Activated naive CD4-positive, alpha-beta T cell treated with anti-CD3 and anti-CD28 coated beads, Interleukin-2, amount 50 U/mL, for 16 hours (primary cell): ENCODE measurements around the gene GP9.
"Not testable (repeated sequence)": the region's sequence is repeated elsewhere in the genome, so short reads cannot be mapped to it uniquely, and the experiment has no call there.

Experiments
- DNase-seq: peaks from one replicate; pipeline ENCODE4 v3.0.0-alpha.2; 2020

Gene GP9

GRCh38 chr3:129052675-129053074, 7.9 kb upstream of the GP9 start:
- DNase-seq: no peak

- DNase-seq: no peak
Measured at GRCh38 chr3:129054605-129055104, 5.9 kb upstream of the GP9 start.

- no peak for DNase-seq
Measured at GRCh38 chr3:129056451-129057173, 4.0 kb upstream of the GP9 start.

- DNase-seq: no peak
Measured at GRCh38 chr3:129057249-129057648, 3.3 kb upstream of the GP9 start.

GRCh38 chr3:129058441-129059200, 2.0 kb upstream of the GP9 start:
- no peak for DNase-seq

GRCh38 chr3:129059311-129059958, 1.1 kb upstream of the GP9 start:
- no peak for DNase-seq

GRCh38 chr3:129061023-129061887, 676 bp downstream of the GP9 start:
- no peak for DNase-seq

GRCh38 chr3:129061888-129062834, 1.6 kb downstream of the GP9 start:
- no peak for DNase-seq

- no peak for DNase-seq
Measured at GRCh38 chr3:129063091-129063640, 2.6 kb downstream of the GP9 start.

- no peak for DNase-seq
Measured at GRCh38 chr3:129063841-129064482, 3.4 kb downstream of the GP9 start.

GRCh38 chr3:129065016-129065719, 4.6 kb downstream of the GP9 start:
- no peak for DNase-seq

GRCh38 chr3:129065720-129066073, 5.1 kb downstream of the GP9 start:
- no peak for DNase-seq

- peak; percentile 23 for DNase-seq
Measured at GRCh38 chr3:129067719-129068118, 7.1 kb downstream of the GP9 start.

- peak; percentile 19 for DNase-seq
Measured at GRCh38 chr3:129068291-129068886, 7.8 kb downstream of the GP9 start.

GRCh38 chr3:129069313-129070085, 8.9 kb downstream of the GP9 start:
- DNase-seq: not testable (repeated sequence)

GRCh38 chr3:129070086-129070885, 9.7 kb downstream of the GP9 start:
- DNase-seq: no peak

- DNase-seq: no peak
Measured at GRCh38 chr3:129077222-129077621, 16.6 kb downstream of the GP9 start.

- DNase-seq: no peak
Measured at GRCh38 chr3:129078510-129078909, 17.9 kb downstream of the GP9 start.
